ENCODE measurements around the gene PHKA2.
"Not testable (repeated sequence)": the region's sequence is repeated elsewhere in the genome, so short reads cannot be mapped to it uniquely, and the experiment has no call there.

Gene PHKA2

DNA sequence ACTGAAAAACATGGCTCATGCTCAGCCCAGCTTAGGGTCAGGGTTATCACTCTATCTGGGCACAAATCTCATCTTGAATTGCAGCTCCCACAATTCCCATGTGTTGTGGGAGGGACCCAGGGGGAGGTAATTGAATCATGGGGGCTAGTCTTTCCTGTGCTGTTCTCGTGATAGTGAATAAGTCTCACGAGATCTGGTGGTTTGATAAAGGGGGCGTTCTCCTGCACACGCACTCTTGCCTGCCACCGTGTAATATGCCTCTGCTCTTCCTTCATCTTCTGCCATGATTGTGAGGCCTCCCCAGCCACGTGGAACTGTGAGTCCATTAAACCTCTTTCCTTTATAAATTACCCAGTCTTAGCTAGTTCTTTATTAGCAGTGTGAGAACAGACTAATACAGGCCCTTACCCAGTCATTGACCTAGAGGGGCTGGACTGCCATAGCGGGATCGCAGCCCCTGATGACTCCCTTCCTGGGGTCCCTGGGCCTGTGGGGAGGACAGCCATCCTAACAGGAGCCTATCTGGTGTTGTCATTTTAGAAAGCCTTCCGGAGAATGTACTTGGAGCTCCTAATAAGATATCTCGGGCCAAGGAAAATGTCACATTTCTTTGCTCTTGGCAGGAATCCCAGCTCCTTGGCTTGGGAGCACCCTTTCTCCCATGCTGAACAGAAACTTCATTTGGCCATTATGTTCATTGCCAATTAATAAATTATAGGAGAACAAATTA is 112.6 kb downstream of the PHKA2 start:
- no peak for DNase-seq
- no peak overlapping the region for H3K4me3 Mint-ChIP-seq
- H3K27me3 Mint-ChIP-seq: peaks cover 13% of the 10 kb centered on the region
- peaks cover 14% of the 10 kb centered on the region for H3K4me1 Mint-ChIP-seq (ENCODE audit: low read depth)
- H3K27ac Mint-ChIP-seq: no peak overlapping the region
- no peaks in the 10 kb centered on the region for H3K9me3 Mint-ChIP-seq
- H3K36me3 Mint-ChIP-seq (ENCODE audit: low read depth): no peaks in the 10 kb centered on the region

DNA sequence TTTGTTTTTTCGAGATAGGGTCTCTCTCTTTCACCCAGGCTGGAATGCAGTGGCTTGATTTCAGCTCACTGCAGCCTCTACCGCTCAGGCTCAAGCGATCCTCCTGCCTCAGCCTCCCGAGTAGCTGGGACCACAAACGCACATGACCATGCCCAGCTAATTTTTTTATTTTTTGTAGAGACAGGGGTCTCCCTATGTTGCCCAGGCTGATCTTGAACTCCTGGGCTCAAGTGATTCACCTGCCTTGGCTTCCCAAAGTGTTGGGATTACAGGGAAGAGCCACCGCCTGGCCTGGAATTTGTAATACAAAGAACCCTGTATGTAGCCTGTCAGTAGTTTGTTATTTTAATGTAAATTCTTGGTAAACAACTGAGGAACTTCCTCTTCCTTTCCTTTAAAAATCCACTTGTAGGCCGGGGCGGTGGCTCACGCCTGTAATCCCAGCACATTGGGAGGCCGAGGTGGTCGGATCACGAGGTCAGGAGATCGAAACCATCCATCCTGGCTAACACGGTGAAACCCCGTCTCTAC is 119.5 kb downstream of the PHKA2 start:
- Mint-ChIP-seq H3K4me3 (no peak overlapping the region), H3K27ac (no peak overlapping the region), H3K9me3 (no peaks in the 10 kb centered on the region), H3K27me3 (peaks cover 11% of the 10 kb centered on the region), H3K4me1 (ENCODE audit: low read depth) (no peaks in the 10 kb centered on the region), H3K36me3 (ENCODE audit: low read depth) (no peaks in the 10 kb centered on the region)
- no peak for DNase-seq

- H3K27ac Mint-ChIP-seq: no peak overlapping the region
- peaks cover 4% of the 10 kb centered on the region for H3K4me1 Mint-ChIP-seq (ENCODE audit: low read depth)
- DNase-seq: no peak
- H3K9me3 Mint-ChIP-seq: peaks cover 4% of the 10 kb centered on the region
- no peaks in the 10 kb centered on the region for H3K36me3 Mint-ChIP-seq (ENCODE audit: low read depth)
- peaks cover 11% of the 10 kb centered on the region for H3K27me3 Mint-ChIP-seq
- H3K4me3 Mint-ChIP-seq: no peak overlapping the region
These were observed 122.4 kb downstream of the PHKA2 start for GRCh38 chrX:18861511-18861910.

GRCh38 chrX:18856645-18856997 is 127.3 kb downstream of the PHKA2 start:
- Mint-ChIP-seq H3K27me3 (peaks cover 17% of the 10 kb centered on the region), H3K4me3 (no peak overlapping the region), H3K27ac (no peak overlapping the region)

DNA sequence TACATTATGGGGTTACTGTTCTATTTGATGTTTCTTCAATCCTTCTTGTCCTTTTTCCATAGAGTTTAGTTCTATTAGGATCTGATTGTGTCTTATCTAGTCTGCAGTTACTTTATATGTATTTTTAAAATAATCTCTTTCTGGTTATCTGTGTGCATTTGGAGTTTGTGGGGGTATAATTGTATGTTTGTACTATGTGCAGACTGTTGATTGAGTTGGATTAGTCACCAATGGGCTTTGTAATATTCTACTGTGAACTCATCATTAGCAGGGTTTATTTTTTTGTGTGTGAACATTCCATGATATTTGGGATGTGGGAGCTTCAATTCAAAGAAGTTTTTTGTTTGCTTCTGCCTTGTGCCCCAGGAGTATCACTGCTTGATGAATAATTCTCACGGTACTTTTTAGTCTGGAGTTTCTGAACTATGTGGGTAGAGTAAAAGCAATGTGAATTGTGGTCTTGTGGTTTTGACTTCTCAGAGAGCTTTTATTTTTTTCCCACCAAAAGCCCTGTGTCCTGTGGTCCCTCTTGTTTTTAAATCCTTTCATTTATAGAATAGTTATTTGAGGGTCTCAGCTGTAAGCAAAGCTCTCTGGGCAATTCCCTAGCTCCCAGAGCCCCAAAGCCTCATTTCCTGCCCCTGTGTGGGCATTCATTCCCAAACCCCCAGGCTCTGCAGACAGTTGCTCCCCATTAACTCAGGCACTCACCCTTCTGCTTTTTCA is 127.8 kb downstream of the PHKA2 start:
- Mint-ChIP-seq H3K9me3 (peaks cover 4% of the 10 kb centered on the region), H3K4me3 (no peak overlapping the region), H3K4me1 (ENCODE audit: low read depth) (peaks cover 28% of the 10 kb centered on the region), H3K27ac (no peak overlapping the region), H3K36me3 (ENCODE audit: low read depth) (no peaks in the 10 kb centered on the region), H3K27me3 (peaks cover 14% of the 10 kb centered on the region)
- DNase-seq: no peak

More at GRCh38 chrX:18856645-18856997, 127.3 kb downstream of the PHKA2 start:
- peaks cover 4% of the 10 kb centered on the region for H3K9me3 Mint-ChIP-seq
- H3K4me1 Mint-ChIP-seq (ENCODE audit: low read depth): peaks cover 28% of the 10 kb centered on the region
- H3K36me3 Mint-ChIP-seq (ENCODE audit: low read depth): no peaks in the 10 kb centered on the region
- DNase-seq: no peak

DNA sequence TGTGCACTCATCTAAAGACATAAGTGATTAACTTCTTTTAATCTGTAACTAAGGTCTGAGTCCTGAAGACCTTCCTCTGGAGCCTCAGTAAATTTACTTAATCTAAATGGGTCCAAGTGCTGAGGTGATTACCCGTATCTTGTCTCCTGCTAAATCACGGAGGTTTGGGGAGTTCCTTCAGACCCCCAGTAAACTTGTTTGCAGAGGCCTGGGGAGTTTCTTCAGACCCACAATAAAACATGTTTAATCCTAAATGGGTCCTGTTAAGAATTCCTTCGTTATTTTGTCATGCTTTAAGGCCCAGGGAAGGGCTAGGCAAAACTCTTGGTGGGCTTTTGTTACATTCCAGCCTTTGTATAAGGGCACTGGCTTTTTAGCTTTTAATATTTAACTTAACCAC is 136.0 kb downstream of the PHKA2 start:
- not testable (repeated sequence) for H3K27ac Mint-ChIP-seq; H3K36me3 Mint-ChIP-seq (ENCODE audit: low read depth); H3K27me3 Mint-ChIP-seq; DNase-seq; H3K4me1 Mint-ChIP-seq (ENCODE audit: low read depth); H3K4me3 Mint-ChIP-seq; H3K9me3 Mint-ChIP-seq

Measured in activated T-cell treated with anti-CD3 and anti-CD28 coated beads, Interleukin-2, amount 50 U/mL, for 24 hours (primary cell).